NCI-H2196 treated with DMSO at 0.1 percent for 48 hours (cell line): ENCODE data around the gene TP63.
"Not testable (repeated sequence)": the region's sequence is repeated elsewhere in the genome, so short reads cannot be mapped to it uniquely, and the experiment has no call there.

ENCODE experiments used
- DNase-seq: peaks from one replicate; lab custom pipeline; 2025; ENCODE audit not compliant: unreplicated experiment; lab: John Stamatoyannopoulos, UW

TP63 gene

DNA sequence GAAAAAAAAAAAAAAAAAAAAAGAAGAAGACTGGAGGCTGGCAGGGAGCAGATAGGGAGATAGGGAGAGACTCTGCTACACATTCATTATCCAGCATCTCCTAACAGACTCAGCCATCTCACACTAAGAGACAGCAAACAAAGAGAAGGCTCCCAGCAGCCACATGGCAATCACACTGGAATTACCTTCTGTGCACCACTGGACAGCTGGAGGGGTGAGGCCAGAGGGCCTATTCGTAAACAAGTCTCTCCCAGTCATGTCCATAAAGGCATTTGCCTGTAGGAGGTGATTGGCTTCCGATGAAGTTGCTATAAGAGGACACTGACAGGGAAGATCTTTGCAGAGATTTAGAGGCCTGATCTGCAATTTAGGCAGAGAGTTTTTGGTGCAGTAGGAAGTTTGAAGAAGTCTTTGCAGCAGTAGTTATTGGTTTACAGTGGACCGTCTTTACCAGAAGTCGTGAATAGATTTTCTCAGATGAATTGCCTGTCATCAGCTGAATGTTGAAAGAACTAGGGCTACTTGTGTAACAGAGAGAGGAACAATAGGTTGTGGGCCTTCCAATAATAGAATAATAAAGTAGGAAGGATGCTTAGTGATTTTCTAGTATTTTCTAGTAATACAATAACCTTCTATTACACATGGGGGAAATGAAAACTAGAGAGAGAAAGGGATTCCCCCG, 89.7 kb downstream of the TP63 start:
- DNase-seq, result no peak

GRCh38 chr3:189721873-189722665, 90.9 kb downstream of the TP63 start:
- no peak for DNase-seq

DNA sequence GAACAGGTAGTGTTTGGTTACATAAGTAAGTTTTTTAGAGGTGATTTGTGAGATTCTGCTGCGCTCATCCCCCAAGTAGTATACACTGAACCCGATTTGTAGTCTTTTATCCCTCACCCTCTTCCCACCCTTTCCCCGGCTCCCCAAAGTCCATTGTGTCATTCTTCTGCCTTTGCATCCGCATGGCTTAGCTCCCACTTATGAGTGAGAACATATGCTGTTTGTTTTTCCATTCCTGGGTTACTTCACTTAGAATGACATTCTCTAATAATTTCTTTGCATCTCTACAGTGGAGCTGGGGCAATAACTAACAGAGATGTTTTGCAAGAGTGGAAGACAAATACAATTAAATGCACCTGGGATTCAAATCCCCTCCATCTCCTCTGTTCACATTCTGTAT, 93.2 kb downstream of the TP63 start:
- no peak for DNase-seq

DNA sequence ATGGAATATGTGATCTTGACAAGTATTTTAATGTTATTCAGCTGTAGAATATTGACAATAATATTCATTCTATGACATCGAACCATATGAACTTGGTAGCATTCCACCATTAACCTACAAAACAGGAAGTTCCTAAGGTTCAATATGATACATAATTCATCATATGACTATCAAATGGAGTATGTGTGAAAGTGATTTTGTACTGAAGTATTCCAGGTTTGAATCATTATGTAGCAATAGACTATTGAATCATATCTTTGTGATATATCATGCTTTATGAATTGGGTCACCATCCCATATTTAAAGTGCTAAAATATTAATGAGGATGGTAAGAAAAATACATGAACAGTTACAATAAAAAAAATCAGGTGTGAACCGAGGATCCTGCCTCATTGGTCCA, 95.1 kb downstream of the TP63 start:
- no peak for DNase-seq

DNA sequence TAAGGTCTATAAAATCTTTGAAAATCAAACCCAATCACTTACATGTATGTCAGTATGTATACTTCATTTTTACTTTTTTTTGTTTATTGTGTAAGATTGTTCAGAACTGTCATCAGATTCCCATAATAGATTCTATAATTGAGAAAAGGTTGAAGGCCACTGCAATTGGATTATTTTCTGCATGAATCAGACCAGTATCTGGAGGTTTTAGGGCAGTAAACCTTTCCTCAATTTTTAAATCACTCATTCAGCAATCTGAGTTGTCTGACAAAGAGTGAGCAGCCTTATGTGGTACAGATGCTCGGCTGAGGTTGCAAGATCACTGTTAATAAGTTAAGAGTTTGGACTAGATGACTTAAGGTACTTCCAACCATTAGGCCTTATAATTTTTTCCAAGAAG, 96.0 kb downstream of the TP63 start:
- DNase-seq, result no peak

GRCh38 chr3:189727898-189728297, 96.7 kb downstream of the TP63 start:
- no peak for DNase-seq

DNA sequence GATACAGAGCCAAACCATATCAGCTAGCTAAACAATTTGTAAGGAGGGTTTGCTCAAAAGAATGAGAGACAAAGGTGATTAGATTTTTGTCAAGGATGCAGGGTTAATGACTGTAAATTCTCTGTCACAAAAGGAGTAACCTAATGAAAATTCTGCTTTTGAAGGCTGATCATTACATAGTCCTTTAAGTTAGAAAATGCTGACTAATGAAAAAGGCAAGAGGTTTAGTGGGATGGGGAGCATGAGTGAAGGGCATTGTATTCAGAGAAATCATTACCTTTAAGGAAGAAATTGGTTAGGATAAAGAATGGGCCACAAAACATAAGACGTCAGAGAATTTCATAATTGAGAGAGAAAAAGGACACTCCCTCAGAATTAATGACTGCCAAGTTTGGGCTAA, 97.7 kb downstream of the TP63 start:
- DNase-seq, result no peak

GRCh38 chr3:189734061-189734460, 102.9 kb downstream of the TP63 start:
- DNase-seq, result no peak

DNA sequence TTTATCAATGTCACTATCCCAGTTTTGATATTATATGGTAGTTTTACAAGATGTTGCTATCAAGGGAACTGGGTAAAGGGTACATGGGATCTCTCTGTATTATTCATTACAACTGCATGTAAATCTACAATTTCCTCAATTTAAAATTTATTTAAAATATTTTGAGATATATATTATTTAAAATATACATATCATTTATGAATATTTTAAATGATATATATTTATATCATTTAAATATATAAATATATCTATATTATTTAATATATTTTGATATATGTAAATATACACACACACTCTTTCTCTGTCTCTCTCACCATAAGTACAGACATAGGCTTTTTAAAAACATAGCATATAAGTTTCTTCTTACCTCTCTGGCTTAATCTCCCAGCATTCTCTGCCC, 104.7 kb downstream of the TP63 start:
- no peak for DNase-seq

- DNase-seq, result no peak
These were observed 105.9 kb downstream of the TP63 start for GRCh38 chr3:189737071-189737470.

GRCh38 chr3:189737619-189738018, 106.4 kb downstream of the TP63 start:
- no peak for DNase-seq

- no peak for DNase-seq
These were observed 108.2 kb downstream of the TP63 start for GRCh38 chr3:189739378-189739777.

- DNase-seq, result no peak
These were observed 109.0 kb downstream of the TP63 start for GRCh38 chr3:189740156-189740555.

DNA sequence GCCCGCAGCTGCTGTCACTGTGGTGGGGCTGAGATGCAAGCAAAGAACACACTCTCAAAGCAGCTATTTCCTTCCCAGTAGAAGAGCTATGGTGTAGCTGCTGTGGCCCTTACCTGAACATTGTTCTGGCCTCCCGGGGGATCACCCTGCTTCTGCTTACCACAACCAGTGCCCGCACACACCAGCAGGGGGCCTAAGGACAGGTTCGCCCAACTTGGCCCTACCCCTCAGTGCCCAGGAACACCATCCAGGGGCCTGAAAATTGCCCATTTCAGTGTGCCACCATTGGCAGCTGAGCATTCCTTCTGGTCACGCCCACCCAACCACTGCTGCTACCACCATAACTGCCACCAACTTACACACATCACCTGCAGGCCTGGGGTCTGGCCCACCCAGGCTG, 113.0 kb downstream of the TP63 start:
- DNase-seq, result no peak

GRCh38 chr3:189745622-189746021, 114.4 kb downstream of the TP63 start:
- DNase-seq, result no peak

- DNase-seq, result no peak
These were observed 116.9 kb downstream of the TP63 start for GRCh38 chr3:189748046-189748445.

DNA sequence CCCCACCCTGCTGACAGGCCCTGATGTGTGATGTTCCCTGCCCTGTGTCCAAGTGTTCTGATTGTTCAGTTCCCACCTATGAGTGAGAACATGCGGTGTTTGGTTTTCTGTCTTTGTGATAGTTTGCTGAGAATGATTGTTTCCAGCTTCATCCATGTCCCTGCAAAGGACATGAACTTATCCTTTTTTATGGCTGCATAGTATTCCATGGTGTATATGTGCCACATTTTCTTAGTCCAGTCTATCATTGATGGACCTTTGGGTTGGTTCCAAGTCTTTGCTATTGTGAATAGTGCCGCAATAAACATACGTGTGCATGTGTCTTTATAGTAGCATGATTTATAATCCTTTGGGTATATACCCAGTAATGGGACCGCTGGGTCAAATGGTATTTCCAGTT, 119.8 kb downstream of the TP63 start:
- DNase-seq, result not testable (repeated sequence)

DNA sequence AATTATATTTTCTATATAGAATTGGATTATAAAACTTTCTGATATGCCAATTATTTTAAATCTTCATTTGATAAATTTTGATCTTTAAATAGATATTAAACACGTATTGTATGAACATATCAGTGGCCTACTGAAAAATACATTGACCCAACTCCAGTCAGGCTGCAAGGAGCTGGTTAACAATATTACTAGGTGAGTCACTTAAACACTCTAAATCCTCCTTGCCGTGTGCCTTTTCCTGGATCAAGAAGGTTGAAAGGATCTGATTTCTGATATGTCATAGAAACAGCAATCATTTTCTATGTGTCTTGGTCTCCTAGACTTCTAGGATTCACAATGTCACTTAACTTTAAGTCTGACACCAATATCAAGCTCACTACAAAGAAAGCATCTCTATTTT, 123.2 kb downstream of the TP63 start:
- no peak for DNase-seq

GRCh38 chr3:189756582-189757078, 125.4 kb downstream of the TP63 start:
- no peak for DNase-seq

DNA sequence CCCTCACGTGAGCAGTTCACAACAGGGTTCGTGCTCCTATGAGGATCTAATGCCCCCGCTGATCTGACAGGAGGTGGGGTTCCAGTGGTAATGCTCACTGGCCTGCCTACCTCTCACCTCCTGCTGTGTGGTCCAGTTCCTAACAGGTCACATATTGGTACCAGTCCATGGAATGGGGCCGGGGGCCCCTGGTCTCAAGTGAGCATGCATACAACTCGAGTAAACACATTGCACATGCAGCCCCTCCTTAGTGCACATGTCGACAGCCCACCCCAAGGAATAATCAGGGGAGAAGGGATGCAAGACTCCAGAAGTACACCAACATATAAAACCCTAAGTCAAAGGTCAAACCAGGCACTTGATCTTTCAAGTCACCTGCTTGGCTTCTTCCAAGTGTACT, 127.0 kb downstream of the TP63 start:
- DNase-seq, result no peak

GRCh38 chr3:189766416-189766815, 135.2 kb downstream of the TP63 start:
- DNase-seq, result no peak

- DNase-seq, result no peak
These were observed 140.8 kb downstream of the TP63 start for GRCh38 chr3:189771842-189772450.
